ENCODE results near the gene FITM1.

FITM1 gene, protein sequence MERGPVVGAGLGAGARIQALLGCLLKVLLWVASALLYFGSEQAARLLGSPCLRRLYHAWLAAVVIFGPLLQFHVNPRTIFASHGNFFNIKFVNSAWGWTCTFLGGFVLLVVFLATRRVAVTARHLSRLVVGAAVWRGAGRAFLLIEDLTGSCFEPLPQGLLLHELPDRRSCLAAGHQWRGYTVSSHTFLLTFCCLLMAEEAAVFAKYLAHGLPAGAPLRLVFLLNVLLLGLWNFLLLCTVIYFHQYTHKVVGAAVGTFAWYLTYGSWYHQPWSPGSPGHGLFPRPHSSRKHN

GRCh38 chr14:24130380-24130716, at the start of gene FITM1:
FITM1 (plus strand) TSS chr14:24130659; CDS start chr14:24131564, 905 bp downstream.
- DNase-seq (ENCODE audit: low read depth in 2 of 3, low spot score in 2 of 3): no peak

GRCh38 chr14:24080888-24081738, 49.3 kb upstream of the FITM1 start:
- peak; percentile 31 to 47 (median 42) for DNase-seq (ENCODE audit: low read depth in 2 of 3, low spot score in 2 of 3)

DNA sequence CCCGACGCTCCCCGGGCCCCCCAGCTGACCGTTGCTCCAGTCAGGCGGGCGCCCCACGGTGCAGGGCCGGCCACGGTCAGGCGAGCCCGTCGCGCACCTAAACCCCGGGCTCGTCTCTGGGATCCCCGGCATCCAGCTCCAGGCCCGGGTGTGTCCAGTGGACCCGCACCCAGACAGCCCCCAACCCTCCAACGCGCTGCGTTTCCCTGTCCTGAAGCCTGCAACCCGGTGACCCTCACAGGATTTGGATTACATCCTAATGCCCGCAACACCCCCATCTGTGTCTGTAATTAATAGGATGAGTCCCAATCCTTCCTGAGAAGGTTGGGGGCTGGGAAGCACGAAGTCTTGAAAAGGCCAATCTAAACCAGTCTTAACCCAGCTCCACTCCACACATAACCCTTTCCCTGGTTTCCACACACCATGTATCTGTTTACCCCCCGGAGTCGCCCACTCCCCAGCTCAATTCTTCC, 48.7 kb upstream of the FITM1 start:
- no peak for DNase-seq (ENCODE audit: low read depth in 2 of 3, low spot score in 2 of 3)

DNA sequence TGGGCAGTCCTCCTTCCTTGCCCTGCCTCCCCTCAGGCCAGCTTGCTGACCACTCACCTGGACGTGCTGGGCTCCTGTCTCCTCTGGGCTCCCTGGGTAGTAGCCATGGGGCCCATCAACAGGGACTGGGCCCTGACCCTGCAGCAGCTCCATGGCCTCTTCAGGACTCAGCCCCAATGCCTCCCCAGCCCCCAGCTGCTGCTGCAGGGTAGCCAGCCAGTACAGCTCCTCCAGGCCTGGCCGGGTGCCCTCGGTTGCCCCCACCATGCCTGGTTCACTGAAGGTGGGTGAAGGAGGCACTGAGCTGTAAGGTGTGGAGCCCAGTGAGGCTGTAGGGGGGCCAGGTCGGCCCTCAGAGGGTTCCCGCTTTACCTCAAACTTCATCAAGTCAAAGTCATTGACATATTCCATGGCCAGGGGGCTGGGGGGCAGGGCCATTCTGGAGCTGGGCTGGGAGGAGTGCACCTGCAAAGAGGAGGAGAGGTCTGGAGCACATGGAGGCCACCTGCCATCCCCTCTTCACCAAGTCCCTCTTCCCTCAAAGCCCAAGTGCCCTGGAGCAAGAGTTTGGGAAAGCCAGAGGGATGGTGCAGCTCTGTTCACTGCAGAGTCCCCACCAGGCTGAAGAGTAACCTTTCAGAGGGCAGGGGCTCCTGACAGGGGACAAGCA, 47.9 kb upstream of the FITM1 start:
- no peak for DNase-seq (ENCODE audit: low read depth in 2 of 3, low spot score in 2 of 3)

GRCh38 chr14:24083462-24083861, 47.0 kb upstream of the FITM1 start:
- DNase-seq (ENCODE audit: low read depth in 2 of 3, low spot score in 2 of 3): no peak

GRCh38 chr14:24084440-24084839, 46.0 kb upstream of the FITM1 start:
- no peak for DNase-seq (ENCODE audit: low read depth in 2 of 3, low spot score in 2 of 3)

DNA sequence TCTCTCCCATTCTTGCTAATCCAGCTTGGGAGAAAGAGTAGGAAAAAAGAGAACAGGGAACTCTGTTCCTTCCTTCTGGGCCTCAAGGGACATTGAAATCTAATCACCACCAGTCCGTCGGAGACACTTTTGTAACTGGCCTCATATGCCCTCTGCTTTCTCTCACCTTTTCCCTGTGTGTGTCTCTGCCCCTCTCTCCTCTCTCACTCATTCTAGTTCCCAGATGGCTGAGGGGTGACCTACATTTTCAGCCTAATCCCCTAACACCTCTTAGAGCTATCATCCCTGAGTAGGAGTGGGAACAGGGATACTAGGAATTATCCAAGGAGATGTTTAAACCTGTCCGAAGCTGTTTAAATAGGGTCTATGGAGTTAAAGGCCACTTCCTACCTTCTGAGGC, 45.2 kb upstream of the FITM1 start:
- DNase-seq (ENCODE audit: low read depth in 2 of 3, low spot score in 2 of 3): no peak

DNA sequence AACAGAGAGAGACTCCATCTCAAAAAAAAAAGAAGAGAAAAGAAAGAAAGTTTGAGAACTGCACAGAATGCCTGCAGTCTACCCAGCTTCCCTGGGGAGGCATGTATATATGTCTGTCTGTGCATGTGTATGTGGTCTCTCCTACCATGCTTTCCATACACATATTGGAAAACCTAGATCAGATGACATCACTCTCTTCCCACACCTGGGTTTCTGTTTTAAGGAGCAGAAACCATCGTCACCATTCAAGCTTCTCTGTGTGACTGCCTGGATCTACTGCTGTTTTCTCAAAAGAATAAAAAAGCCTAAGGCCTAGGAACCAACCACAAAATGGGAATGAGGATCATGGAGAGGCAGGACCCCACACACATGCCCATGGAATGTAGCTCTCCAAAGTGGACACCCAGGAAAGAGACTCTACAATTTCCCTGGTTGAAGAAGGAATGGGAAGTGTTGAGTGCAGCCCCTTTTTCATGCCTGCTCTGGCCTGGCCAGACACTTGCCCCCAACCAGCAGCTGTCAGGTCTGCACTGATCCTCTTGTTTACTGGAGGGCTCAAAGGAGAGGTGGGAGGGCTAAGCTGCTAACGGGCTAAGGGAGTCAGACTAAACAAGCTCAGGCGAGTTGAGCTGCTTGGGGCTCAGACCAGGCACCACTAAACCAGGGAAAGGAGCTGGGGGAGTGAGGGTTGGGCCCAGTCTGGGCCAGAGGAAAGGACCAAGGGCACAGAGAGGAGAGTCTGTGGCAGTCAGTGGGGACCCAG, 44.1 kb upstream of the FITM1 start:
- no peak for DNase-seq (ENCODE audit: low read depth in 2 of 3, low spot score in 2 of 3)

GRCh38 chr14:24087004-24087403, 43.5 kb upstream of the FITM1 start:
- DNase-seq (ENCODE audit: low read depth in 2 of 3, low spot score in 2 of 3): no peak

DNA sequence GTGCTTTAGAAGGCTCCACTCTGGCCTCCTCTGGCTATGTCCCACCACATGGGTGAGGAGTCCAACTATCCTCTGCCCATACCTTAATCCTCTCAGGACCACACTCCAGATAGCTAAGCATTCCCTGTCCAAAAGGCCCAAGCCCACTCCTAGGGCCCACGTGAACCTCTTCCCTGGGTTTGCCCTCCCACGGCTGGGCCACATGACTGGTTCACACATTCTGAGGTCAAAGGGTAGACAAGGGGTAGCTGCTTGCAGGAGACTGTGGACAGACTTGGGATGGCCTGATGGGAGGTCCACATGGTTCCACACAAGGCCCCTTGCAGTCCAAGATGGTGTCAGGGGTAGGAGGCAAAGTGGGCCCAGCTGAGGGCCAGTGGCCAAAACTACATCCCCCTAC, 42.4 kb upstream of the FITM1 start:
- DNase-seq (ENCODE audit: low read depth in 2 of 3, low spot score in 2 of 3): no peak

GRCh38 chr14:24089890-24090289, 40.6 kb upstream of the FITM1 start:
- no peak for DNase-seq (ENCODE audit: low read depth in 2 of 3, low spot score in 2 of 3)

- DNase-seq (ENCODE audit: low read depth in 2 of 3, low spot score in 2 of 3): no peak
Measured at GRCh38 chr14:24092110-24092504, 38.4 kb upstream of the FITM1 start.

GRCh38 chr14:24092505-24093206, 37.8 kb upstream of the FITM1 start:
- DNase-seq (ENCODE audit: low read depth in 2 of 3, low spot score in 2 of 3): no peak

GRCh38 chr14:24093207-24093900, 37.1 kb upstream of the FITM1 start:
- DNase-seq (ENCODE audit: low read depth in 2 of 3, low spot score in 2 of 3): no peak

GRCh38 chr14:24093901-24094840, 36.3 kb upstream of the FITM1 start, which contains the start of gene PCK2:
PCK2 (plus strand) TSS chr14:24094311; CDS start chr14:24094406, 95 bp downstream.
- DNase-seq (ENCODE audit: low read depth in 2 of 3, low spot score in 2 of 3): peak; percentile 75 to 85 (median 75)

DNA sequence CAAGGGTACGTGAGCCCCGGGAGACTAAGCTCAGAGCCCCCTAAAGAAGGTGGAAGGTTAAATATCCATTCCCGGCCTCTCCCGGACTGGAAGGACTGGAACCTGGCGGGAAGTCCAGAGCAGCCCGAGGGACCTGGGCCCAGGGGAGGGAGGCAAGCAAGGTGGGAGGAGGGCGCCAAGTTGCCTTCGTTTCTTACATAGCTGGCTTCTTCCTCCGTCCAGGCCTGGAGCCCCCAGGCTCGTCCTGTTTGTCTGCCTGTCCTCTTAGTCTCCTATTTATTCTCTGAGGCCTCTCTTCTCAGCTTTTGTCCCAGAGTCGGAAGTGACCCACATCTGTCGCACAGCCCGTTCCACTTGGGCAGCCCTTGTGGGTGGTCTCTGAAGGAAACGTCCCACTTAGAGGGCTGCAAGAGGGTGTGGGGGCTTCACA, 35.6 kb upstream of the FITM1 start:
- DNase-seq (ENCODE audit: low read depth in 2 of 3, low spot score in 2 of 3): no peak

DNA sequence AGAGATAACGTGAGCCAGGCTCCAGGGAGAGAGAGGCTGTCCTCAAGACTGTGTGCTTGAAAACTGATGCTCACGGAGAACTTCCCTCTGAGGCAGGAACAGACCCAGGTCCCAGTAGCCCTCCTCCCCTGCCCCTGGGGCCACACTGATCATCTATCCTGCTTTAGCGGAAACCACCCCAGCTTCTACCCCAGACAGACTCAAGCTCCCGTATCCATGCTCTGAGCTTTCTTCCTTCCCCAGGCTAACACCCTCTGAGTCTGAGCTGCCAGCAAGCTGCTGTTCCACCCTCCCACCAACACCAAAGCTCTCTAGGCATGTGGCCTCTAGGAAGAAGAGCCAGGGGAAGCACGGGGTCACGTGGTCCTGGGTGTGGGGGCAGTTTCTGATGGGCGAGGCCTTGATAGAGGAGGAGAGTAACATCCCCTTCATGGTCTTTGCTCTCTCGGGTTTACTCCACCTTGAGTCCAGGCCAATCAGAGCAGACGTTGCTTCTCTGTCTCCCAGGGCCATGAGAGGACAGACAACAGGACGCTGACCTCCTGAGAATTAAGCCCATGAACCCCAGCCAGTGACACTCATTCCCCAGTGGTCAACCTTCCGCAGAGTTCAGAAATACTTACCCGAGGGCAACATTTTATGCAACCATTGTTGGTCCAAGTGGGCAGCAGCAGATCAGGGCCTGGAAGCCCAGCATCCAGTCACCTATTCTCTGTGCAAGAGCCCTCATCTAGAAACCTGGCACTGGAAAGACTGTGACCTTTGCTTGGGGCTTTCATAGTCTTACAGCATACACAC, 35.0 kb upstream of the FITM1 start:
- DNase-seq (ENCODE audit: low read depth in 2 of 3, low spot score in 2 of 3): peak; percentile 43 to 48 (median 44)

Measured in activated CD8-positive, alpha-beta memory T cell treated with anti-CD3 and anti-CD28 coated beads for 48 hours (primary cell).